Measurements from ENCODE around the gene SUMO2. TPM values are rescaled to one million over a fixed set of nuclear protein-coding genes. Genes with fewer than 3 reads are reported as not detected.

SUMO2 gene
- total and polyA plus RNA-seq, 2 of the 4 experiments (the other 2 are of a cell fraction): 71.3 to 83.7 TPM

GRCh38 chr17:75176625-75177024 is 6.1 kb downstream of the SUMO2 start:
- Histone ChIP-seq H3K36me3 (ENCODE audit: control insufficient read depth, insufficient read depth, low read length) (peaks cover 61% of the 10 kb centered on the region), H3K4me2 (ENCODE audit: low read depth, low read length) (no peak overlapping the region), H4K5ac (ENCODE audit: low read depth, low read length) (no peak overlapping the region), H3K23ac (ENCODE audit: low read depth, low read length) (no peak overlapping the region), H2AK5ac (ENCODE audit: low read depth, low read length) (no peak overlapping the region), H2AK9ac (replicated peaks; ENCODE audit: low read depth, low read length, poor library complexity) (no peak overlapping the region), H2BK5ac (ENCODE audit: low read depth, low read length, poor library complexity, severe bottlenecking) (no peak overlapping the region), H3K27me3 (ENCODE audit: control insufficient read depth, insufficient read depth, low read length) (no peaks in the 10 kb centered on the region), H3K9ac (ENCODE audit: low read depth, low read length) (no peak overlapping the region), H4K20me1 (ENCODE audit: insufficient read depth, low read length) (peaks cover 56% of the 10 kb centered on the region), H2BK120ac (ENCODE audit: low read depth, low read length) (no peak overlapping the region), H3K14ac (replicated peaks; ENCODE audit: low read depth, low read length) (no peak overlapping the region), H3K4ac (ENCODE audit: low read depth, low read length) (no peak overlapping the region), H2AFZ (replicated peaks; ENCODE audit: low read length, poor library complexity) (no peak overlapping the region), H3K56ac (ENCODE audit: extremely low read depth, insufficient read depth, low read length) (no peak overlapping the region), H3K4me1 (ENCODE audit: control insufficient read depth, insufficient read depth, low read length) (no peaks in the 10 kb centered on the region), H3K18ac (ENCODE audit: low read depth, low read length) (no peak overlapping the region), H2BK20ac (ENCODE audit: low read depth, low read length) (no peak overlapping the region), H3K9me3 (ENCODE audit: control insufficient read depth, insufficient read depth, low read length) (no peaks in the 10 kb centered on the region), H3K79me1 (ENCODE audit: low read depth in 1 of 2, low read length in 2 of 2) (peaks cover 14 to 63% of the 10 kb centered on the region in 2 experiments), H4K8ac (ENCODE audit: low read depth in 2 of 2, low read length in 2 of 2) (peak overlapping the region in 1 of 2 experiments; percentile 15; a peak in 1 of 4 replicates), H2BK15ac (ENCODE audit: low read depth, low read length) (no peak overlapping the region), H4K91ac (ENCODE audit: insufficient read depth, low read depth, low read length) (no peak overlapping the region), H3K4me3 (ENCODE audit: insufficient read depth, low read depth, low read length) (no peak overlapping the region), H3K9me1 (ENCODE audit: insufficient read depth, low read length) (peaks cover 3% of the 10 kb centered on the region; the same call in 1 of the 2 replicates), H3K27ac (ENCODE audit: insufficient read depth, low read length) (no peak overlapping the region)
- CTCF ChIA-PET: interaction anchor here (1.3 kb wide), 1 partner anchor 63 kb away, joined by 5 read pairs; no protein-coding TSS in a partner anchor
- in situ Hi-C loops (cut with MboI; ENCODE audit: low sequenced_read_pairs) (no loop called here), dilution Hi-C loops (cut with HindIII; ENCODE audit: low sequenced_read_pairs, unreplicated experiment) (no loop called here), intact Hi-C loops (cut with micrococcal nuclease) (no loop called here)
- TF ChIP-seq POLR2A (IDR thresholded peaks at IDR 0.05; ENCODE audit: low read depth, low read length) (no peak), BHLHE40 (IDR thresholded peaks at IDR 0.05; ENCODE audit: low read depth, low read length) (no peak), MAZ (IDR thresholded peaks at IDR 0.05; ENCODE audit: borderline replicate concordance, low read depth, low read length) (no peak), SMC3 (IDR thresholded peaks at IDR 0.05; ENCODE audit: low read depth, low read length) (no peak), RCOR1 (IDR thresholded peaks at IDR 0.05; ENCODE audit: insufficient replicate concordance, low read length) (no peak), MXI1 (IDR thresholded peaks at IDR 0.05; ENCODE audit: borderline replicate concordance, low read depth, low read length) (no peak), USF2 (IDR thresholded peaks at IDR 0.05; ENCODE audit: low read depth, low read length) (no peak), RAD21 (IDR thresholded peaks at IDR 0.05; ENCODE audit: low read length) (no peak), FOS (IDR thresholded peaks at IDR 0.05; ENCODE audit: low read depth, low read length) (no peak), MAFK (IDR thresholded peaks at IDR 0.05; ENCODE audit: low read depth, low read length) (no peak), CHD1 (IDR thresholded peaks at IDR 0.05; ENCODE audit: low read depth, low read length) (no peak), RFX5 (IDR thresholded peaks at IDR 0.05; ENCODE audit: low read depth, low read length) (no peak), ELK1 (IDR thresholded peaks at IDR 0.05; ENCODE audit: borderline replicate concordance, low read depth, low read length) (no peak), CEBPB (IDR thresholded peaks at IDR 0.05; ENCODE audit: low read depth, low read length) (no peak), NFE2L2 (IDR thresholded peaks at IDR 0.05; ENCODE audit: low read depth, low read length) (no peak), CTCF (conservative IDR thresholded peaks at IDR 0.05; ENCODE audit: low read depth, low read length) (no peak)
- POLR2A ChIA-PET (ENCODE audit: unreplicated experiment): no interaction called here
- WGBS, 2 experiments (ENCODE audit: extremely low coverage in 2 of 2, insufficient read length in 1 of 2): no CpG with 5 or more reads among the region's 5 CpGs
- no TSS peak for BruUV-seq (replicated peaks)
- ATAC-seq (ENCODE audit: low read depth): no peak
- no peak for DNase-seq

Data from IMR-90 (cell line).